Adrenal gland (tissue), 5 donors: ENCODE results near the gene SBF2.

Experiments used
- CTCF ChIP-seq, 6 experiments: fragments of 450-650 bp in 4 of 6; fragments of 200-600 bp in 2 of 6; sonication (generic) in 1 of 6; IDR thresholded peaks; 1 replicate in 5 of 6; 2 replicates in 1 of 6; pipeline versions ENCODE4 v1.5.1 to v1.8.0; 2016 to 2021; ENCODE audit warnings: antibody characterized with exemption in 6 of 6, mild to moderate bottlenecking in 2 of 6, moderate library complexity in 1 of 6
- POLR2A ChIP-seq, 2 donors: fragments of 450-650 bp; IDR thresholded peaks; one replicate each; pipeline ENCODE4 v1.6.1; 2017; ENCODE audit warnings: antibody characterized with exemption in 2 of 2, mild to moderate bottlenecking in 2 of 2, moderate library complexity in 1 of 2
- donor health status: DM: no; HTN: no; CAD: no.

- TF ChIP-seq CTCF (IDR thresholded peaks at IDR 0.05) (no peak), POLR2A (IDR thresholded peaks at IDR 0.05) (no peak)
Observed at GRCh38 chr11:10211470-10211869, 82.5 kb downstream of the SBF2 start.
